GM19467 (cell line): ENCODE measurements around the gene SLC19A3.

Experiments
- ATAC-seq: cut with Tn5 transposase; IDR thresholded peaks from one replicate; pipeline ENCODE4 v1.9.1; 2021; ENCODE audit warnings: mild to moderate bottlenecking, moderate library complexity; ENCODE audit not compliant: unreplicated experiment

The SLC19A3 gene

DNA sequence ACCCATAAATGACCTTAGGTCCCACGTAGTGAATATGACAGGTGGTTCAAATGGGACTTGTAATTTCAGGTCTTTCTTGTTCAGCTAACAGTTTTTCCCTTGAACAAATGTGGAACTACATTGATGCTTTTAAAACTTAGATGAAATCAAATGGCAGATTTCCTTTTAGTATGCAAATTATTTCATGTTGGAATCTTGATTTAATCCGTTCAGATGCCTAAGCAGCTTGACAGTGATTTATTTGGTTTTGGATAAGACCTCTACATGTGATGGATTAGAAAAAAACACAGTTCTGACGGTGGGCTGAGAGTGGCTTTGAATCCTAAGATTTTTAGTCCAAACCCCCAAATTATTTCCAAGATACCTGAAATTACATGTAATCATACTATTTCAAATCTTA, 83.6 kb downstream of the SLC19A3 start:
- ATAC-seq = no peak
